ENCODE measurements around the gene RTN4RL2.

The RTN4RL2 gene

GRCh38 chr11:57469268-57469667, 8.9 kb downstream of the RTN4RL2 start:
- no peak overlapping the region for H3K4me3 ChIP-seq (ENCODE audit: insufficient read depth, low read length, poor library complexity, severe bottlenecking)
- no peak overlapping the region for H3K27ac ChIP-seq (ENCODE audit: low read depth, low read length)
- H3K4me2 ChIP-seq (ENCODE audit: low read depth, low read length, poor library complexity, severe bottlenecking) = no peak overlapping the region
- H3K36me3 ChIP-seq (ENCODE audit: low read length) = no peaks in the 10 kb centered on the region
- no peaks in the 10 kb centered on the region for H3K9me3 ChIP-seq (ENCODE audit: insufficient read depth, low read length)
- H3K9ac ChIP-seq (ENCODE audit: low read length) = no peak overlapping the region
- no peaks in the 10 kb centered on the region for H3F3A ChIP-seq (ENCODE audit: insufficient read depth)
- H2AFZ ChIP-seq (ENCODE audit: low read depth, low read length, severe bottlenecking) = no peak overlapping the region
- H4K20me1 ChIP-seq (ENCODE audit: low read depth, low read length) = no peaks in the 10 kb centered on the region
- H3K27me3 ChIP-seq (ENCODE audit: low read length) = no peaks in the 10 kb centered on the region
- no peaks in the 10 kb centered on the region for H3K79me2 ChIP-seq (ENCODE audit: insufficient read depth, low read length)
- H3K9me2 ChIP-seq (replicated peaks; ENCODE audit: insufficient read depth, low read length) = no peaks in the 10 kb centered on the region
- TF ChIP-seq EZH2phosphoT487 (conservative IDR thresholded peaks at IDR 0.05; ENCODE audit: low read length) = no peak
- no peak for TF ChIP-seq CTCF (IDR thresholded peaks at IDR 0.05; ENCODE audit: insufficient read depth, low read length, poor library complexity, severe bottlenecking)

GRCh38 chr11:57471496-57471895, 11.2 kb downstream of the RTN4RL2 start:
- Histone ChIP-seq H3K4me3 (ENCODE audit: insufficient read depth, low read length, poor library complexity, severe bottlenecking) (no peak overlapping the region), H3K27me3 (ENCODE audit: low read length) (no peaks in the 10 kb centered on the region), H3K9me2 (replicated peaks; ENCODE audit: insufficient read depth, low read length) (no peaks in the 10 kb centered on the region), H3K79me2 (ENCODE audit: insufficient read depth, low read length) (no peaks in the 10 kb centered on the region), H3K9ac (ENCODE audit: low read length) (no peak overlapping the region), H2AFZ (ENCODE audit: low read depth, low read length, severe bottlenecking) (no peak overlapping the region), H3F3A (ENCODE audit: insufficient read depth) (no peaks in the 10 kb centered on the region), H4K20me1 (ENCODE audit: low read depth, low read length) (no peaks in the 10 kb centered on the region), H3K4me2 (ENCODE audit: low read depth, low read length, poor library complexity, severe bottlenecking) (no peak overlapping the region), H3K36me3 (ENCODE audit: low read length) (no peaks in the 10 kb centered on the region), H3K9me3 (ENCODE audit: insufficient read depth, low read length) (no peaks in the 10 kb centered on the region), H3K27ac (ENCODE audit: low read depth, low read length) (no peak overlapping the region)
- no peak for TF ChIP-seq EZH2phosphoT487 (conservative IDR thresholded peaks at IDR 0.05; ENCODE audit: low read length)
- no peak for TF ChIP-seq CTCF (IDR thresholded peaks at IDR 0.05; ENCODE audit: insufficient read depth, low read length, poor library complexity, severe bottlenecking)

GRCh38 chr11:57473285-57473841, 13.0 kb downstream of the RTN4RL2 start:
- no peaks in the 10 kb centered on the region for H3K9me2 ChIP-seq (replicated peaks; ENCODE audit: insufficient read depth, low read length)
- H3K4me2 ChIP-seq (ENCODE audit: low read depth, low read length, poor library complexity, severe bottlenecking) = no peak overlapping the region
- H3K9me3 ChIP-seq (ENCODE audit: insufficient read depth, low read length) = no peaks in the 10 kb centered on the region
- no peak for TF ChIP-seq CTCF (IDR thresholded peaks at IDR 0.05; ENCODE audit: insufficient read depth, low read length, poor library complexity, severe bottlenecking)
- TF ChIP-seq EZH2phosphoT487 (conservative IDR thresholded peaks at IDR 0.05; ENCODE audit: low read length) = no peak
- no peak overlapping the region for H2AFZ ChIP-seq (ENCODE audit: low read depth, low read length, severe bottlenecking)
- no peaks in the 10 kb centered on the region for H3K36me3 ChIP-seq (ENCODE audit: low read length)
- no peaks in the 10 kb centered on the region for H3K27me3 ChIP-seq (ENCODE audit: low read length)
- H3K27ac ChIP-seq (ENCODE audit: low read depth, low read length) = no peak overlapping the region
- H4K20me1 ChIP-seq (ENCODE audit: low read depth, low read length) = no peaks in the 10 kb centered on the region
- no peaks in the 10 kb centered on the region for H3K79me2 ChIP-seq (ENCODE audit: insufficient read depth, low read length)
- no peak overlapping the region for H3K4me3 ChIP-seq (ENCODE audit: insufficient read depth, low read length, poor library complexity, severe bottlenecking)
- H3K9ac ChIP-seq (ENCODE audit: low read length) = no peak overlapping the region
- H3F3A ChIP-seq (ENCODE audit: insufficient read depth) = no peaks in the 10 kb centered on the region

All from SU-DHL-6 (cell line).